MM.1S (cell line): ENCODE results near the gene TMEM72.

Source experiments
- CTCF ChIP-seq: fragments of 300-600 bp; sonication (generic); IDR thresholded peaks from 2 replicates; pipeline ENCODE4 v1.5.1; 2016; ENCODE audit warnings: antibody characterized with exemption, low read length, mixed read lengths
- EZH2 ChIP-seq: fragments of 300-600 bp; sonication (generic); optimal IDR thresholded peaks from 2 replicates; pipeline ENCODE3; 2017; ENCODE audit warnings: low read depth, mild to moderate bottlenecking, antibody characterized with exemption, low read length, mixed read lengths
- EZH2phosphoT487 ChIP-seq: fragments of 300-600 bp; sonication (generic); IDR thresholded peaks from 2 replicates; pipeline ENCODE4 v1.6.1; 2018; ENCODE audit warnings: antibody characterized with exemption, low read length

GRCh38 chr10:44966129-44966815 lies 55.1 kb downstream of the TMEM72 start:
- TF ChIP-seq CTCF, result no peak
- TF ChIP-seq EZH2, result no peak
- no peak for TF ChIP-seq EZH2phosphoT487
